Measurements from ENCODE around the gene P2RY6.

The P2RY6 gene

DNA sequence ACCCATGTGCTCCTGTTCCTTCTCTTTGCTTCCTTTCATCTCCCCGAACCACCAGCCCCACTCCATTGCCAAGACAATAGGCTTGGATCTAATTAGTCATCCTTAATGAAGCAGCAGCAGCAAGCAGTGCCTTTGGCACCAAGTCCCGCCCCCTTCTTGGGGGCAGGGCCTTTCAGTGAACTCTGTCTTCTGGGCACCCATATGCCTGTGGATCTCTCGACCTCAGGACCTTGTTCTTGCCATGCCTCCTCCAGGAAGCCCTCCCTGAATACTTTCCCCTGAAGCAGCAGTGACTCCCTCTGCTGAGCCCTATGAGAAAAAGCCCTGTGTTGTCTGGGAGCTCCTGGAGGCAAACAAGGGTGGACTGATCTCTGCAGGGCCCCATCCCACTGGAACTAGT is 68.0 kb downstream of the P2RY6 start:
- no peak for DNase-seq

DNA sequence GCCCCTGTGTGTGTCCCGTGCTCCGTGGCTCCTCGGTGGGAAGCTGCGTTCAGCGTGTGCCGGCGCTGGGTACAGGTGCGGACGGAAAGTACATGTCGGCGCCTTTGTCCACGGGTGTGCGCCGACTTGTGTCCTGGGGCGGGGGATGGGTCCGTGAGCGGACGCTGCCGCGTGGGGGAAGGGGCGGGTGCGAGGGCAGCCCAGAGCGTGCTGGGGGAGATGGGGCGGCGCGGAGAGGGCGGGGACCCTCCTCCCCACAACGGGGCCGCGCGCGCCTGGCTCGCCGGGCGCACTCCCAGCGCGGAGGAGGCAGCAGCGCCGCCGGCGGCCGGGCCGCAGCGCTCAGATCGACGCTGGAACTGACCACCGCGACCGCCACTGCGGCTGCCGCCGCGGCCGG is 70.5 kb downstream of the P2RY6 start:
- DNase-seq, result no peak

DNA sequence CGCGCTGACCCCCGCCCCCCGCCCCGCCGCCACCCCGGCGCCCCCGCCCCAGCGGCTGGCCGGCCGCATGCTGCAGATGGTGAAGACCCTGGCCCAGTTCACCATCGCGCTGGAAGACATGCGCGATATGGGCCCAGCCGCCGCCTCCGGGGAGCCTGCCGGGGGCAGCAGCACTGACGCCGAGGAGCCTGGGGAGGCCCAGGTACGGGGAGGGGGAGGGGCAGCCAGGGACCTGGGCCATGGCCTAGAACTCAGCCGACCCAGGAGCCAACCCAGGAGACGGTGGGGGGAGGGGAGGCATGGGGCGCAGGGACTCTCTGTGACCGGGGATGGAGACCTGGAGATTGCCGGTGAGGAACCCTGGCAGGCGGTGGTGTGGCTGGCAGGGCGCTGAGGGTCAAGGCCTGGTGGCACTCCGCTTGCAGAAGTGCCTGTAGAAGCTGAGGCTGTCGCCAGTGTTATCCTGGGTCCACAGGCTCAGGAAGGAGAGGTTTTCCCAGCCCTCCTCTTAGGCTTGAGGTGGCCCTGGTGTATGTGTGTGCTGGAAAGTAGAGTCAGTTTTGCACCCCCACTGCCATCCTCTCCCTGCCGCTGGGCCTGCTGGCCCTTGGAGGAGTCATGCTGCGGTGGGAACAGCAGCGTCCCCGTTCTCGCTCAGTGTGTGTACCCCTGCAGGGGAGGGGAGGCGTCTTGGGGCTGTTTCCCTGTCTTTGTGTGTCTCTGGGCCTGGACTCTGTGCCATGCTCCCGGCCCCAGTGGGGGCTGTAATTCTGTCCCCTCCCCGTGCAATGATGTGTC is 71.1 kb downstream of the P2RY6 start:
- DNase-seq, result no peak

DNA sequence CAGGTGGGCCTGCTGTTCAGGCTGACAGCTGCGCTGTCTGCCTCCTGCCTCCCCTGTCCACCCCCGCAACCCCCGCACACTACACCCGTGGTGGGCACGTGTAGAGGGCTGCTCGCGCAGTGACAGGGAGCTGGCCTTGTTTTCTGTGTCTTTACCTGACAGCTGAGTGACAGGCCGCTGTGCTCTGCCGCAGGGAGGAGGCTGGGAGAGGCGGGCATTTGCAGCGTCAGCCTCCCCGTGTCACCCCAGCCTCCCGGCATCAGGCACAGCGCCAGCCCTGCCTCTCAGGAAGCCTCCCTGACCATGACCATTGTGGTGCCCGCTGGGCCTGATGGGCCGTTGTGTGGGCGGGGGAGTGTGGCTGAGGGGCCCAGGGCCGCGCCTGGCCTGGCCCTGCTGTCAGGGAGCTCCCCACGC is 72.1 kb downstream of the P2RY6 start:
- DNase-seq, result no peak

- DNase-seq, result no peak
These were observed 73.5 kb downstream of the P2RY6 start for GRCh38 chr11:73345481-73346160.

DNA sequence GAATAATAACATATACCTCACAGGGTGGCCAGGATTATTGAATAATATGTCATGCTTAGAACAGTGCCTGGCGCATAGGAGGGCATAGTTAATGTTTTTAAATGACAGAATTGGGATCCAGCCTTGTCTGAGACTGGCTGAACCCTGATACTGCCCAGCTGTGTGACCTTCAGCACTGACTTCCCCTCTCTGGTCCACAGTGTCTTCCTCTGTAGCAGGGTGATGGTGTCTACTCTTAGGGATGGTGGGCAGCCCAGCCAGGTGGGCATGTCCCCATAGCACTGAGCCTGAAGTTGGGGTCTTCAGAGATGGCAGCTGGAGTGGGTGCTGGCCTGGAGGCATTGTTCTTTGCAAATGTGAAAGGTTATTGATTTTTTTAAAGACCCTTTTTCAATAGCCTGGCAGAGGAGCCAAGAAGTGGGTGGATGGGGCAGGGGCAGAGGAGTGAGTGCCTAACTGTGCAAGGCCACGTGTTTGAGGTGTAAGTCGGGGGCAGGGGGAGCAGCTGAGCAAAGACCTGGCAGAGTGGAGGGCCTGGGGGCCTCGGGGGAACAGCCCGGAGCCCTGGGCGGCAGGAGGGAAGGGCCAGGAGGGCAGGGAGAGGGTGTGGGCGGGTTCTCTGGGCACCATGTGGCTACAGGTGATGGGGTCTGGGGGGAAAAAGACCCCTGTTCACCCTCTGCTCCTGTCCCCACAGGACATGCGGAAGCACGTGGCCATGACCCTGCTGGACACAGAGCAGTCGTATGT is 74.2 kb downstream of the P2RY6 start:
- DNase-seq, result no peak

GRCh38 chr11:73347067-73347466 is 74.9 kb downstream of the P2RY6 start:
- DNase-seq, result no peak
